ENCODE measurements around the gene NEK10.

GRCh38 chr3:27220166-27220565 is 149.0 kb downstream of the NEK10 start:
- no peak for TF ChIP-seq CTCF (conservative IDR thresholded peaks at IDR 0.05; ENCODE audit: low read depth, low read length)
- TF ChIP-seq EZH2 (IDR thresholded peaks at IDR 0.05; ENCODE audit: low read length, unreplicated experiment) = no peak
- no peak for TF ChIP-seq EZH2phosphoT487 (IDR thresholded peaks at IDR 0.05; ENCODE audit: borderline replicate concordance, low read length)

All from PC-3 (cell line).